ENCODE measurements around the gene PRKAR2B.

DNA sequence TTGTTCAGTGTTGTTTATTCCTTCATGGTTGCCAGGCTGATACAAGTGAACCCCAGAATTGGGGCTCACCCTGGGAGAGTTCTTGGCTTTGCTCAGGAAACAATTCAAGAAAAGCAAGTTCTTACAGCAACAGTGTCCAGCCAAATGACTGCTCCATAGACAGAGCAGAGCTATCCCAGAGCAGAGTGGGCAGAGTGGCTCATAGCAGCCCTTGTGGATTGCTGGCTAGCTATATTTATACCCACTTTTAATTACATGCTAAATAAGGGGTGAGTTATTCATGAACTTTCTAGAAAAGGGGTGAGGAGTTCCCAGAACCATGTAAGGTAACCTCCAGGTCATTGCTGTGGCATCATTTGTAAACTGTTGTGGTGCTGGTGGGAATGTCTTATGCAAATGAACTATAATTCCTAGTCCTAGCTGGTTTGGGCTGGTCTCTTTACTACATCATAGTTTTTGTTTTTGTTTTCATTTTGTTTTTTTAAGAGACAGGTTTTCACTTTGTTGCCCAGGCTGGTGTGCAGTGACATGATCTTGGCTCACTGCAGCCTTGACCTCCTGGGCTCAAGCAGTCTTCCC, 64.4 kb downstream of the PRKAR2B start:
- TF ChIP-seq, protein P1, sequence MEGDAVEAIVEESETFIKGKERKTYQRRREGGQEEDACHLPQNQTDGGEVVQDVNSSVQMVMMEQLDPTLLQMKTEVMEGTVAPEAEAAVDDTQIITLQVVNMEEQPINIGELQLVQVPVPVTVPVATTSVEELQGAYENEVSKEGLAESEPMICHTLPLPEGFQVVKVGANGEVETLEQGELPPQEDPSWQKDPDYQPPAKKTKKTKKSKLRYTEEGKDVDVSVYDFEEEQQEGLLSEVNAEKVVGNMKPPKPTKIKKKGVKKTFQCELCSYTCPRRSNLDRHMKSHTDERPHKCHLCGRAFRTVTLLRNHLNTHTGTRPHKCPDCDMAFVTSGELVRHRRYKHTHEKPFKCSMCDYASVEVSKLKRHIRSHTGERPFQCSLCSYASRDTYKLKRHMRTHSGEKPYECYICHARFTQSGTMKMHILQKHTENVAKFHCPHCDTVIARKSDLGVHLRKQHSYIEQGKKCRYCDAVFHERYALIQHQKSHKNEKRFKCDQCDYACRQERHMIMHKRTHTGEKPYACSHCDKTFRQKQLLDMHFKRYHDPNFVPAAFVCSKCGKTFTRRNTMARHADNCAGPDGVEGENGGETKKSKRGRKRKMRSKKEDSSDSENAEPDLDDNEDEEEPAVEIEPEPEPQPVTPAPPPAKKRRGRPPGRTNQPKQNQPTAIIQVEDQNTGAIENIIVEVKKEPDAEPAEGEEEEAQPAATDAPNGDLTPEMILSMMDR (IDR thresholded peaks at IDR 0.05) = no peak
- no peak for TF ChIP-seq POLR2A (IDR thresholded peaks at IDR 0.05)

Data from body of pancreas (tissue), 4 donors.